Caco-2 (cell line): ENCODE measurements around the gene ATOX1. TPM values are rescaled to one million over a fixed set of nuclear protein-coding genes. Genes with fewer than 3 reads are reported as not detected.

Experiments
- BruUV-seq: library from RNA; stranded (reverse); fragments of 400-500 nt; replicated peaks from 2 replicates; lab custom pipeline; 2021; lab: Mats Ljungman, UMichigan
- CTCF ChIA-PET: fragments of 300-600 bp; sonication (Branson Sonifier 250); formaldehyde crosslinking; loops from one replicate; lab custom pipeline; 2022; ENCODE audit warnings: antibody characterized with exemption; lab: Charles Lee
- POLR2A ChIA-PET: fragments of 300-600 bp; sonication (Branson Sonifier 250); formaldehyde crosslinking; loops from one replicate; lab custom pipeline; 2022; ENCODE audit warnings: antibody characterized with exemption; lab: Charles Lee
- DNase-seq, 2 experiments: peaks; one replicate each; pipeline versions ENCODE4 v3.0.0 to v3.0.0-alpha.2; 2020 to 2022
- H3K27me3 ChIP-seq: replicated peaks from 2 replicates; pipeline ENCODE4 v1.6.0; 2011; ENCODE audit warnings: low read length; ENCODE audit not compliant: control insufficient read depth, insufficient read depth
- H3K36me3 ChIP-seq: 2 replicates; pipeline ENCODE4 v1.5.1; 2011; ENCODE audit warnings: low read length; ENCODE audit not compliant: control insufficient read depth, insufficient read depth
- H3K4me1 ChIP-seq: fragments of 250-450 bp; sonication (Bioruptor Pico); 2 replicates; pipeline ENCODE4 v1.5.1; 2020; ENCODE audit warnings: mild to moderate bottlenecking
- H3K4me3 ChIP-seq: 2 replicates; pipeline ENCODE4 v1.5.1; 2011; ENCODE audit warnings: low read depth, mild to moderate bottlenecking, control low read depth, low read length
- H3K9me3 ChIP-seq: fragments of 250-450 bp; sonication (Bioruptor Pico); 2 replicates; pipeline ENCODE4 v1.5.1; 2020; ENCODE audit warnings: mild to moderate bottlenecking, moderate library complexity
- H3K27ac Mint-ChIP-seq: one replicate; pipeline ENCODE4 v1.8.0; 2022; ENCODE audit warnings: mixed read lengths; ENCODE audit not compliant: unreplicated experiment
- H3K27me3 Mint-ChIP-seq: one replicate; pipeline ENCODE4 v1.8.0; 2022; ENCODE audit warnings: mixed read lengths; ENCODE audit not compliant: insufficient read depth, unreplicated experiment
- H3K36me3 Mint-ChIP-seq: one replicate; pipeline ENCODE4 v1.8.0; 2022; ENCODE audit warnings: mild to moderate bottlenecking, mixed read lengths; ENCODE audit not compliant: insufficient read depth, unreplicated experiment
- H3K4me1 Mint-ChIP-seq: one replicate; pipeline ENCODE4 v1.8.0; 2022; ENCODE audit warnings: low read depth, mixed read lengths; ENCODE audit not compliant: unreplicated experiment
- H3K4me3 Mint-ChIP-seq: one replicate; pipeline ENCODE4 v1.8.0; 2022; ENCODE audit warnings: mild to moderate bottlenecking, moderate library complexity, mixed read lengths; ENCODE audit not compliant: unreplicated experiment
- H3K9me3 Mint-ChIP-seq: one replicate; pipeline ENCODE4 v1.8.0; 2022; ENCODE audit warnings: mixed read lengths; ENCODE audit not compliant: unreplicated experiment
- intact Hi-C: fragments of 100-400 bp; cut with micrococcal nuclease; formaldehyde crosslinking; loops from one replicate; pipeline ENCODE4 v1.10.0; 2022; ENCODE audit not compliant: unreplicated experiment
- total RNA-seq: library from RNA; stranded (reverse); gene quantifications from 2 replicates; pipeline ENCODE4 v1.2.3, GENCODE V29; 2022
- TF ChIP-seq, protein P1 (sequence below), 2 experiments: fragments of 200-600 bp in 1 of 2; IDR thresholded peaks; 1 replicate in 1 of 2; 2 replicates in 1 of 2; pipeline versions ENCODE4 v1.5.1 to v1.8.0; 2011 to 2022; ENCODE audit warnings: antibody characterized with exemption in 1 of 2, control low read depth in 1 of 2, inconsistent platforms in 1 of 2, low read depth in 1 of 2, low read length in 1 of 2, mild to moderate bottlenecking in 1 of 2, moderate library complexity in 1 of 2; ENCODE audit not compliant: insufficient read depth in 1 of 2, severe bottlenecking in 1 of 2, unreplicated experiment in 1 of 2

Gene ATOX1
- total RNA-seq, 1 experiment from 2014 or later, result 135 TPM

DNA sequence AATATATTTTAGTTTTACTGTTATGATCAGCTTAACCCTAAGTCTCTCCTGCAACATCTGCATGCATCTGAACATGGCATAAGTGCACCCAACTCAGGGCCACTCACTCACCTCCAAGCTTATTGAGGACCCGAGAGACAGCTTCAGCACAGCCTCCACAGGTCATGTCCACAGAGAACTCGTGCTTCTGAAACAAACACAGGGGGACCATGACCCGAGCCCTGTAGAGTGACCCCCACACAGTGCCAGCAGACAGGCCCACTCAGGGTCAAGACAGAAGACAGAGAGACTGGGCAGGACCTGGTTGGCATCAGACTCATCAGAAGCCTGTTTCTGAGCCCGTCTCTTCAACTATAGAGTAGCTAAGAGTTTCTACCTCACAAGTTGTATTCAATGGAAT is 6.8 kb downstream of the ATOX1 start:
- Mint-ChIP-seq H3K27me3 (no peaks in the 10 kb centered on the region), H3K9me3 (no peaks in the 10 kb centered on the region), H3K4me1 (no peaks in the 10 kb centered on the region), H3K4me3 (no peak overlapping the region), H3K36me3 (peaks cover 6% of the 10 kb centered on the region), H3K27ac (no peak overlapping the region)
- peaks cover 3% of the 10 kb centered on the region for H3K36me3 ChIP-seq
- H3K4me3 ChIP-seq, result no peak overlapping the region
- ChIA-PET CTCF (no interaction called here), POLR2A (interaction anchor here (0.7 kb wide), 1 partner anchor 55 kb away, joined by 4 read pairs; no protein-coding TSS in a partner anchor)
- no TSS peak for BruUV-seq
- intact Hi-C loops, result no loop called here
- H3K9me3 ChIP-seq, result no peaks in the 10 kb centered on the region
- DNase-seq, result no peak
- no peaks in the 10 kb centered on the region for H3K27me3 ChIP-seq
- TF ChIP-seq, protein P1, sequence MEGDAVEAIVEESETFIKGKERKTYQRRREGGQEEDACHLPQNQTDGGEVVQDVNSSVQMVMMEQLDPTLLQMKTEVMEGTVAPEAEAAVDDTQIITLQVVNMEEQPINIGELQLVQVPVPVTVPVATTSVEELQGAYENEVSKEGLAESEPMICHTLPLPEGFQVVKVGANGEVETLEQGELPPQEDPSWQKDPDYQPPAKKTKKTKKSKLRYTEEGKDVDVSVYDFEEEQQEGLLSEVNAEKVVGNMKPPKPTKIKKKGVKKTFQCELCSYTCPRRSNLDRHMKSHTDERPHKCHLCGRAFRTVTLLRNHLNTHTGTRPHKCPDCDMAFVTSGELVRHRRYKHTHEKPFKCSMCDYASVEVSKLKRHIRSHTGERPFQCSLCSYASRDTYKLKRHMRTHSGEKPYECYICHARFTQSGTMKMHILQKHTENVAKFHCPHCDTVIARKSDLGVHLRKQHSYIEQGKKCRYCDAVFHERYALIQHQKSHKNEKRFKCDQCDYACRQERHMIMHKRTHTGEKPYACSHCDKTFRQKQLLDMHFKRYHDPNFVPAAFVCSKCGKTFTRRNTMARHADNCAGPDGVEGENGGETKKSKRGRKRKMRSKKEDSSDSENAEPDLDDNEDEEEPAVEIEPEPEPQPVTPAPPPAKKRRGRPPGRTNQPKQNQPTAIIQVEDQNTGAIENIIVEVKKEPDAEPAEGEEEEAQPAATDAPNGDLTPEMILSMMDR (IDR thresholded peaks at IDR 0.05; ENCODE audit: insufficient read depth in 1 of 2, low read depth in 1 of 2, low read length in 1 of 2, severe bottlenecking in 1 of 2, unreplicated experiment in 1 of 2), result no peak
- peaks cover 26% of the 10 kb centered on the region for H3K4me1 ChIP-seq

DNA sequence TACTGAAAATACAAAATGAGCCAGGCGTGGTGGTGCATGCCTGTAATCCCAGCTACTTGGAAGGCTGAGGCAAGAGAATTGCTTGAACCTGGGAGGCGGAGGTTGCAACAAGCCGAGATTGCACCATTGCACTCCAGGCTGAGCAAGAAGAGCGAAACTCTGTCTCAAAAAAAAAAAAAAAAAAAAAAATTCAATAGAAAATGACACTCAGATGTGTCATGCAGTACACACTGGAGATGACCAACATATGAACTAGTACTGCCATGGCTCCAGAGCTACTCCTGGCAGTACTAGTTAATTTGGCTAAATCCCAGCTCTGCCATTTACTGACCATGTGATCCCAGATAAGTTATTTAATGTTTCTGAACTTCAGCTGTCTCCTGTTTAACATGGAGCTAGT is 7.3 kb downstream of the ATOX1 start:
- Mint-ChIP-seq H3K4me1 (no peaks in the 10 kb centered on the region), H3K27me3 (no peaks in the 10 kb centered on the region), H3K4me3 (no peak overlapping the region), H3K36me3 (peaks cover 6% of the 10 kb centered on the region), H3K27ac (no peak overlapping the region), H3K9me3 (no peaks in the 10 kb centered on the region)
- peaks cover 3% of the 10 kb centered on the region for H3K36me3 ChIP-seq
- CTCF ChIA-PET, result interaction anchor here (1.0 kb wide), 1 partner anchor 19 kb away, joined by 4 read pairs; no protein-coding TSS in a partner anchor
- TF ChIP-seq, protein P1 (IDR thresholded peaks at IDR 0.05; ENCODE audit: insufficient read depth in 1 of 2, low read depth in 1 of 2, low read length in 1 of 2, severe bottlenecking in 1 of 2, unreplicated experiment in 1 of 2), result no peak
- H3K9me3 ChIP-seq, result no peaks in the 10 kb centered on the region
- POLR2A ChIA-PET, result interaction anchor here (0.7 kb wide), 1 partner anchor 55 kb away, joined by 4 read pairs; no protein-coding TSS in a partner anchor
- H3K4me1 ChIP-seq, result peaks cover 21% of the 10 kb centered on the region
- intact Hi-C loops, result no loop called here
- no TSS peak for BruUV-seq
- no peaks in the 10 kb centered on the region for H3K27me3 ChIP-seq
- no peak for DNase-seq
- H3K4me3 ChIP-seq, result no peak overlapping the region

DNA sequence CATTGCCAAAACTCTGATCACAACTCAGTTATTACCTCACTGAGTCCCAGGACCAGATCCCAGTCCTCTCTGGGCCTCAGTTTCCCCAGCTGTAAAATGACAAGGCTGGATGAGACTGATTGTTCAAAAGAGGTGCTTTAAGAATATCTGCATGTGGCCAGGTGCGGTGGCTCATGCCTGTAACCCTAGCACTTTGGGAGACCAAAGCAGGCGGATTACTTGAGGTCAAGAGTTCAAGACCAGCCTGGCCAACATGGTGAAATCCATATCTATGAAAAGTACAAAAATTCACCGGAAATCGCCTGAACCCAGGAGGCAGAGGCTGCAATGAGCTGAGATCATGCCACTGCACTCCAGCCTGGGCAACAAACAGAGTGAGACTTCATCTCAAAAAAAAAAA is 8.3 kb downstream of the ATOX1 start:
- no peak overlapping the region for H3K4me3 Mint-ChIP-seq
- intact Hi-C loops, result no loop called here
- no peak overlapping the region for H3K27ac Mint-ChIP-seq
- TF ChIP-seq, protein P1 (IDR thresholded peaks at IDR 0.05; ENCODE audit: insufficient read depth in 1 of 2, low read depth in 1 of 2, low read length in 1 of 2, severe bottlenecking in 1 of 2, unreplicated experiment in 1 of 2), result no peak
- H3K4me3 ChIP-seq, result no peak overlapping the region
- no peaks in the 10 kb centered on the region for H3K4me1 Mint-ChIP-seq
- ChIA-PET POLR2A (no interaction called here), CTCF (interaction anchor here (1.0 kb wide), 1 partner anchor 20 kb away, joined by 4 read pairs; no protein-coding TSS in a partner anchor)
- no peak for DNase-seq
- no peaks in the 10 kb centered on the region for H3K27me3 Mint-ChIP-seq
- H3K9me3 Mint-ChIP-seq, result no peaks in the 10 kb centered on the region
- H3K9me3 ChIP-seq, result no peaks in the 10 kb centered on the region
- BruUV-seq, result no TSS peak
- H3K36me3 ChIP-seq, result peaks cover 3% of the 10 kb centered on the region
- no peaks in the 10 kb centered on the region for H3K27me3 ChIP-seq
- peaks cover 6% of the 10 kb centered on the region for H3K36me3 Mint-ChIP-seq
- peaks cover 11% of the 10 kb centered on the region for H3K4me1 ChIP-seq
